Hepatocyte (in vitro differentiated cells): ENCODE results near the gene STMN1. TPM values are rescaled to one million over a fixed set of nuclear protein-coding genes. Genes with fewer than 3 reads are reported as not detected.

Experiments
- DNase-seq: peaks from one replicate; pipeline ENCODE4 v3.0.0-alpha.2; 2016; ENCODE audit warnings: low spot score
- H2AFZ ChIP-seq: fragments of 200-600 bp; sonication (generic); 2 replicates; pipeline ENCODE4 v1.6.0; 2016; ENCODE audit warnings: antibody characterized with exemption, mild to moderate bottlenecking
- H3K27ac ChIP-seq: fragments of 200-600 bp; sonication (generic); 2 replicates; pipeline ENCODE4 v1.5.1; 2016; ENCODE audit warnings: mild to moderate bottlenecking
- H3K27me3 ChIP-seq: fragments of 200-600 bp; sonication (generic); 2 replicates; pipeline ENCODE4 v1.6.1; 2016
- H3K36me3 ChIP-seq: fragments of 200-600 bp; sonication (generic); replicated peaks from 2 replicates; pipeline ENCODE4 v1.5.1; 2016; ENCODE audit warnings: low read depth; ENCODE audit not compliant: insufficient read depth
- H3K4me1 ChIP-seq: fragments of 200-600 bp; sonication (generic); 2 replicates; pipeline ENCODE4 v1.5.1; 2016; ENCODE audit warnings: mild to moderate bottlenecking, moderate library complexity; ENCODE audit not compliant: insufficient read depth
- H3K4me2 ChIP-seq: fragments of 200-600 bp; sonication (generic); 2 replicates; pipeline ENCODE4 v1.6.0; 2016
- H3K4me3 ChIP-seq: fragments of 200-600 bp; sonication (generic); 2 replicates; pipeline ENCODE4 v1.5.1; 2016; ENCODE audit warnings: mild to moderate bottlenecking
- H3K79me2 ChIP-seq: fragments of 200-600 bp; sonication (generic); 2 replicates; pipeline ENCODE4 v1.6.0; 2017; ENCODE audit warnings: mild to moderate bottlenecking
- H3K9me2 ChIP-seq: fragments of 200-600 bp; sonication (generic); replicated peaks from 2 replicates; pipeline ENCODE4 v1.6.0; 2017; ENCODE audit warnings: mild to moderate bottlenecking; ENCODE audit not compliant: insufficient read depth
- H3K9me3 ChIP-seq: fragments of 200-600 bp; sonication (generic); 2 replicates; pipeline ENCODE4 v1.5.1; 2016; ENCODE audit warnings: low read depth, mild to moderate bottlenecking
- H4K20me1 ChIP-seq: fragments of 200-600 bp; sonication (generic); 2 replicates; pipeline ENCODE4 v1.6.0; 2016; ENCODE audit warnings: mild to moderate bottlenecking; ENCODE audit not compliant: insufficient read depth, poor library complexity, severe bottlenecking
- EZH2 ChIP-seq: fragments of 200-600 bp; sonication (generic); IDR thresholded peaks from 2 replicates; pipeline ENCODE4 v1.6.1; 2016; ENCODE audit warnings: antibody characterized with exemption, mild to moderate bottlenecking, borderline replicate concordance
- EZH2phosphoT487 ChIP-seq: fragments of 200-600 bp; sonication (generic); IDR thresholded peaks from one replicate; pipeline ENCODE4 v1.6.1; 2018; ENCODE audit warnings: antibody characterized with exemption, mild to moderate bottlenecking, low read depth, moderate library complexity; ENCODE audit not compliant: unreplicated experiment, severe bottlenecking
- WGBS: methylation state at CpG from one replicate; pipeline ENCODE4 v1.1.6; 2016; ENCODE audit warnings: low lambda C conversion rate; ENCODE audit errors: missing lambda C conversion rate; 5-methylcytosine and 5-hydroxymethylcytosine counted together
- polyA plus RNA-seq: library from polyadenylated mRNA; unstranded; fragments of >200 nt; fragmentation: Nextera tagmentation; extraction: Ambion mirVana; gene quantifications from 2 replicates; pipeline ENCODE4 v1.2.1, GENCODE V29; 2016
- total RNA-seq: library from RNA; depleted of rRNA; stranded (reverse); fragments of >200 nt; gene quantifications from 2 replicates; pipeline ENCODE4 v1.2.3, GENCODE V29; 2014
- TF ChIP-seq, protein P1 (sequence below): fragments of 200-600 bp; sonication (generic); IDR thresholded peaks from 2 replicates; pipeline ENCODE4 v1.5.1; 2016; ENCODE audit warnings: antibody characterized with exemption, mild to moderate bottlenecking; ENCODE audit not compliant: poor library complexity

Gene STMN1
- total and polyA plus RNA-seq, 2 experiments from 2014 or later = 104 to 338 TPM

DNA sequence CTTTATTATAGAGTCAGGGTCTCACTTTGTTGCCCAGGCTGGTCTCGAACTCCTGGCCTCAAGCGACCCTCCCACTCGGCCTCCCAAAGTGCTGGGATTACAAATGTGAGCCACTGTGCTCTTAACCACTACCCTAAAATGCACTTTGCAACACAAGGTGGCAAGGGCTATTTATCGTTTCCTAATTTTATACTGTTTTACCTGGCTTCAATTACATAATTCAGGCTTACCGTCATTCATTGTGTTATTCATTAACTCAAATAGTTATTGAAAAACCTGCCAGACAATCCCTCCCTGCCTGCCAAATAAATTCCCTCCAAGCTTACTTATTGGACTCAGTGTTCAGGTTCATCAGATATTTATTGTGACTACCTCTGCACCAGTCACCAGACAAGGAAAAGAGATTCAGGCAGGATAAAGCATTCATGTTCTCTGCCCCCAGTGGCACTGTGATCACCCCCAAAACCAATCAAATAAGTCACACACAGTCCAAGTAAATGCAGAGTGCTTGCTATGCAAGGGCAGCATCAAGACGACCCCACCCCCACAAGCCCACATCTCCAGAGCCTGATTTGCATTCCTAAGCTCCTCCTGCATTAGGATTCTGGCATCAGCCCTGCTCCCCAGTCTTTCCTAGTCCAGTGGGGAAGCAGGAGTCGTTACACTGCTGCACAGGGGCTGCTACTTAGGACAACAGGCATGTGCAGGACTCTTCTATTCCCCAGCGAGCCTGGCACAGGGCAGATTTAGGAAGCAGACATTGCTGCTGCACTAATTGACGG is 38.8 kb downstream of the STMN1 start:
- Histone ChIP-seq H3K9me2 (no peaks in the 10 kb centered on the region), H2AFZ (no peak overlapping the region), H3K9me3 (no peaks in the 10 kb centered on the region), H3K27me3 (no peaks in the 10 kb centered on the region), H3K27ac (peak overlapping the region; percentile 57), H3K79me2 (peaks cover 10% of the 10 kb centered on the region), H3K36me3 (no peaks in the 10 kb centered on the region), H3K4me1 (peaks cover 25% of the 10 kb centered on the region), H3K4me3 (no peak overlapping the region), H3K4me2 (peak overlapping the region; percentile 47), H4K20me1 (no peaks in the 10 kb centered on the region)
- WGBS = 65% methylated on average over 9 of the region's 9 CpGs
- TF ChIP-seq EZH2phosphoT487 (no peak), EZH2 (no peak)
- TF ChIP-seq, protein P1, sequence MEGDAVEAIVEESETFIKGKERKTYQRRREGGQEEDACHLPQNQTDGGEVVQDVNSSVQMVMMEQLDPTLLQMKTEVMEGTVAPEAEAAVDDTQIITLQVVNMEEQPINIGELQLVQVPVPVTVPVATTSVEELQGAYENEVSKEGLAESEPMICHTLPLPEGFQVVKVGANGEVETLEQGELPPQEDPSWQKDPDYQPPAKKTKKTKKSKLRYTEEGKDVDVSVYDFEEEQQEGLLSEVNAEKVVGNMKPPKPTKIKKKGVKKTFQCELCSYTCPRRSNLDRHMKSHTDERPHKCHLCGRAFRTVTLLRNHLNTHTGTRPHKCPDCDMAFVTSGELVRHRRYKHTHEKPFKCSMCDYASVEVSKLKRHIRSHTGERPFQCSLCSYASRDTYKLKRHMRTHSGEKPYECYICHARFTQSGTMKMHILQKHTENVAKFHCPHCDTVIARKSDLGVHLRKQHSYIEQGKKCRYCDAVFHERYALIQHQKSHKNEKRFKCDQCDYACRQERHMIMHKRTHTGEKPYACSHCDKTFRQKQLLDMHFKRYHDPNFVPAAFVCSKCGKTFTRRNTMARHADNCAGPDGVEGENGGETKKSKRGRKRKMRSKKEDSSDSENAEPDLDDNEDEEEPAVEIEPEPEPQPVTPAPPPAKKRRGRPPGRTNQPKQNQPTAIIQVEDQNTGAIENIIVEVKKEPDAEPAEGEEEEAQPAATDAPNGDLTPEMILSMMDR = no peak
- no peak for DNase-seq

- Histone ChIP-seq H4K20me1 (no peaks in the 10 kb centered on the region), H3K4me2 (no peak overlapping the region), H3K9me3 (no peaks in the 10 kb centered on the region), H3K4me3 (no peak overlapping the region), H3K4me1 (peaks cover 26% of the 10 kb centered on the region), H3K79me2 (no peaks in the 10 kb centered on the region), H3K9me2 (no peaks in the 10 kb centered on the region), H3K27me3 (no peaks in the 10 kb centered on the region), H3K36me3 (no peaks in the 10 kb centered on the region), H2AFZ (no peak overlapping the region), H3K27ac (no peak overlapping the region)
- no peak for DNase-seq
- 82% methylated on average over 1 of the region's 1 CpG for WGBS
- no peak for TF ChIP-seq EZH2phosphoT487
- TF ChIP-seq, protein P1 = no peak
- no peak for TF ChIP-seq EZH2
These were observed 39.9 kb downstream of the STMN1 start for GRCh38 chr1:25866288-25866687.

DNA sequence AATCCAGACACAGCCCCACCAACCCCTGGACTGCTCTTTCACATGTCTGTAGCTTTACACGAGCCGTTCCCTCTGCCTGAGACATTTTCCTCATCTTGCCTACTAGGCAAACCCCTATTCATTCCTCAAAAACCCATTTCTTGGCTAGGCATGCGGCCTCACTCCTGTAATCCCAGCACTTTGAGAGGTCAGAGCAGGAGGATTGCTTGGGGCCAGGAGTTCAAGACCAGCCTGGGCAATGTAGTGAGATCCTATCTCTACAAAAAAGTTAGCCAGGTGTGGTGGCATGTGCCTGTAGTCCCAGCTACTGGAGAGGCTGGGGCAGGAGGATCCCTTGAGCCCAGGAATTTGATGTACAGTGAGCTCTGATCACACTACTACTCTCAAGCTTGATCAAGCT is 41.8 kb downstream of the STMN1 start:
- no peak overlapping the region for H3K4me2 ChIP-seq
- no peaks in the 10 kb centered on the region for H3K27me3 ChIP-seq
- peaks cover 4% of the 10 kb centered on the region for H3K79me2 ChIP-seq
- peaks cover 33% of the 10 kb centered on the region for H3K4me1 ChIP-seq
- H3K4me3 ChIP-seq = no peak overlapping the region
- no peaks in the 10 kb centered on the region for H3K36me3 ChIP-seq
- H2AFZ ChIP-seq = no peak overlapping the region
- 100% methylated on average over 3 of the region's 3 CpGs for WGBS
- H3K9me3 ChIP-seq = no peaks in the 10 kb centered on the region
- no peak for DNase-seq
- no peaks in the 10 kb centered on the region for H3K9me2 ChIP-seq
- no peak overlapping the region for H3K27ac ChIP-seq
- TF ChIP-seq, protein P1 = no peak
- no peak for TF ChIP-seq EZH2phosphoT487
- TF ChIP-seq EZH2 = no peak
- H4K20me1 ChIP-seq = no peaks in the 10 kb centered on the region
